ENCODE measurements around the gene ANKRD65.

DNA sequence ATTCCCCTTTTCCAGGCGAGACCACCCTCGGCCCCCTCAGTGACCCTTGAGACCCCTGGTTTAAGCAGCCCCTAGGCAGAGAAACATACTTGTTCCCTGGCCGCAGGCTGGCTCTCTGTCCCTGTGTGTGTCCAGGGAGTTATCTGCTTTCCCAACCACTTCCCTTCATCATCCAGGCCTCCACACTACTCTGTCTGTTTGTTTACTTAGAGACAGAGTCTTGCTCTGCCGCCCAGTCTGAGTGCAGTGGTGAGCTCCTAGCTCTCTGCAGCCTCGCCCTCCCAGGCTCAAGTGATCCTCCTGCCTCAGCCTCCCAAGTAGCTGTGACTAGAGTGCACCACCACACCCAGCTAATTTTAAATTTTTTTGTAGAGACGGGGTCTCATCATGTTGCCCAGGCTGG lies 8.6 kb upstream of the ANKRD65 start:
- TF ChIP-seq, protein P1, sequence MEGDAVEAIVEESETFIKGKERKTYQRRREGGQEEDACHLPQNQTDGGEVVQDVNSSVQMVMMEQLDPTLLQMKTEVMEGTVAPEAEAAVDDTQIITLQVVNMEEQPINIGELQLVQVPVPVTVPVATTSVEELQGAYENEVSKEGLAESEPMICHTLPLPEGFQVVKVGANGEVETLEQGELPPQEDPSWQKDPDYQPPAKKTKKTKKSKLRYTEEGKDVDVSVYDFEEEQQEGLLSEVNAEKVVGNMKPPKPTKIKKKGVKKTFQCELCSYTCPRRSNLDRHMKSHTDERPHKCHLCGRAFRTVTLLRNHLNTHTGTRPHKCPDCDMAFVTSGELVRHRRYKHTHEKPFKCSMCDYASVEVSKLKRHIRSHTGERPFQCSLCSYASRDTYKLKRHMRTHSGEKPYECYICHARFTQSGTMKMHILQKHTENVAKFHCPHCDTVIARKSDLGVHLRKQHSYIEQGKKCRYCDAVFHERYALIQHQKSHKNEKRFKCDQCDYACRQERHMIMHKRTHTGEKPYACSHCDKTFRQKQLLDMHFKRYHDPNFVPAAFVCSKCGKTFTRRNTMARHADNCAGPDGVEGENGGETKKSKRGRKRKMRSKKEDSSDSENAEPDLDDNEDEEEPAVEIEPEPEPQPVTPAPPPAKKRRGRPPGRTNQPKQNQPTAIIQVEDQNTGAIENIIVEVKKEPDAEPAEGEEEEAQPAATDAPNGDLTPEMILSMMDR (IDR thresholded peaks at IDR 0.05; ENCODE audit: extremely low read depth in 1 of 2, insufficient read depth in 1 of 2, low read depth in 1 of 2, low read length in 2 of 2): no peak
- TF ChIP-seq POLR2AphosphoS5 (IDR thresholded peaks at IDR 0.05; ENCODE audit: insufficient read depth, low read depth, low read length): no peak
- TF ChIP-seq MYC (IDR thresholded peaks at IDR 0.05; ENCODE audit: low read depth, low read length): no peak
- TF ChIP-seq, protein P2, sequence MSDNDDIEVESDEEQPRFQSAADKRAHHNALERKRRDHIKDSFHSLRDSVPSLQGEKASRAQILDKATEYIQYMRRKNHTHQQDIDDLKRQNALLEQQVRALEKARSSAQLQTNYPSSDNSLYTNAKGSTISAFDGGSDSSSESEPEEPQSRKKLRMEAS (IDR thresholded peaks at IDR 0.05; ENCODE audit: insufficient read depth, insufficient read length): no peak
- TF ChIP-seq JUN (IDR thresholded peaks at IDR 0.05; ENCODE audit: borderline replicate concordance, insufficient read depth, insufficient read length, low read depth): no peak
- no peak for TF ChIP-seq POLR2A (IDR thresholded peaks at IDR 0.05; ENCODE audit: low read depth, low read length)
- no peak for TF ChIP-seq EZH2 (IDR thresholded peaks at IDR 0.05; ENCODE audit: borderline replicate concordance, low read depth, low read length, severe bottlenecking)
